IMR-90 (cell line): ENCODE measurements around the gene METTL15. TPM values are rescaled to one million over a fixed set of nuclear protein-coding genes. Genes with fewer than 3 reads are reported as not detected.

Source experiments
- ATAC-seq: fragments of 200-7000 bp; cut with Tn5 transposase; 2 replicates; pipeline ENCODE4 v1.9.1; 2020; ENCODE audit warnings: low read depth, mild to moderate bottlenecking, moderate library complexity
- BruUV-seq: library from RNA; stranded (reverse); fragments of 400-500 nt; replicated peaks from 2 replicates; lab custom pipeline; 2021; lab: Mats Ljungman, UMichigan
- CTCF ChIA-PET: fragments of 300-600 bp; formaldehyde crosslinking; extraction: SDS; loops from one replicate; lab custom pipeline; 2021; ENCODE audit warnings: antibody characterized with exemption; lab: Yijun Ruan, JAX
- POLR2A ChIA-PET: fragments of 300-600 bp; sonication (Branson Sonifier 250); formaldehyde crosslinking; loops from one replicate; lab custom pipeline; 2022; ENCODE audit warnings: antibody characterized with exemption; ENCODE audit not compliant: unreplicated experiment; lab: Charles Lee
- DNase-seq: peaks from one replicate; pipeline ENCODE4 v3.0.0; 2013
- H2AFZ ChIP-seq: replicated peaks from 2 replicates; pipeline ENCODE3; 2013; ENCODE audit warnings: low read length, mild to moderate bottlenecking; ENCODE audit not compliant: poor library complexity
- H2AK5ac ChIP-seq: 2 replicates; pipeline ENCODE4 v1.6.1; 2013; ENCODE audit warnings: low read depth, low read length, inconsistent platforms
- H2AK9ac ChIP-seq: replicated peaks from 2 replicates; pipeline ENCODE3; 2013; ENCODE audit warnings: mild to moderate bottlenecking, low read depth, low read length, moderate library complexity; ENCODE audit not compliant: poor library complexity
- H2BK120ac ChIP-seq: 2 replicates; pipeline ENCODE4 v1.6.1; 2013; ENCODE audit warnings: low read depth, low read length, inconsistent platforms
- H2BK15ac ChIP-seq: 3 replicates; pipeline ENCODE4 v1.6.1; 2013; ENCODE audit warnings: low read depth, low read length, inconsistent platforms
- H2BK20ac ChIP-seq: 2 replicates; pipeline ENCODE4 v1.6.1; 2013; ENCODE audit warnings: low read depth, mild to moderate bottlenecking, inconsistent platforms, low read length, moderate library complexity
- H2BK5ac ChIP-seq: 2 replicates; pipeline ENCODE4 v1.6.1; 2013; ENCODE audit warnings: mild to moderate bottlenecking, low read depth, low read length, inconsistent platforms; ENCODE audit not compliant: poor library complexity, severe bottlenecking
- H3K14ac ChIP-seq: replicated peaks from 2 replicates; pipeline ENCODE4 v1.6.1; 2013; ENCODE audit warnings: low read depth, low read length, inconsistent platforms
- H3K18ac ChIP-seq: 2 replicates; pipeline ENCODE4 v1.6.1; 2013; ENCODE audit warnings: low read depth, low read length, control low read depth
- H3K23ac ChIP-seq: 2 replicates; pipeline ENCODE4 v1.6.1; 2013; ENCODE audit warnings: low read depth, low read length, inconsistent platforms
- H3K27ac ChIP-seq: 2 replicates; pipeline ENCODE4 v1.5.1; 2013; ENCODE audit warnings: mild to moderate bottlenecking, control low read depth, low read length; ENCODE audit not compliant: insufficient read depth
- H3K27me3 ChIP-seq: 2 replicates; pipeline ENCODE4 v1.6.1; 2013; ENCODE audit warnings: low read length; ENCODE audit not compliant: control insufficient read depth, insufficient read depth
- H3K36me3 ChIP-seq: 2 replicates; pipeline ENCODE4 v1.6.1; 2013; ENCODE audit warnings: low read length, mixed read lengths; ENCODE audit not compliant: control insufficient read depth, insufficient read depth
- H3K4ac ChIP-seq: 2 replicates; pipeline ENCODE4 v1.6.1; 2013; ENCODE audit warnings: low read depth, low read length, inconsistent platforms
- H3K4me1 ChIP-seq: 2 replicates; pipeline ENCODE4 v1.6.1; 2013; ENCODE audit warnings: low read length, mixed read lengths; ENCODE audit not compliant: control insufficient read depth, insufficient read depth
- H3K4me2 ChIP-seq: 2 replicates; pipeline ENCODE4 v1.6.1; 2013; ENCODE audit warnings: low read depth, mild to moderate bottlenecking, control low read depth, low read length, moderate library complexity
- H3K4me3 ChIP-seq: 2 replicates; pipeline ENCODE4 v1.5.1; 2013; ENCODE audit warnings: low read depth, mild to moderate bottlenecking, control low read depth, low read length, moderate library complexity; ENCODE audit not compliant: insufficient read depth
- H3K56ac ChIP-seq: 2 replicates; pipeline ENCODE4 v1.6.1; 2013; ENCODE audit warnings: low read length, inconsistent platforms; ENCODE audit not compliant: insufficient read depth; ENCODE audit errors: extremely low read depth
- H3K79me1 ChIP-seq, 2 experiments: 2 replicates each; pipeline ENCODE4 v1.6.1; 2013; ENCODE audit warnings: low read length in 2 of 2, inconsistent platforms in 1 of 2, low read depth in 1 of 2
- H3K9ac ChIP-seq: 2 replicates; pipeline ENCODE4 v1.6.1; 2013; ENCODE audit warnings: low read depth, low read length, control low read depth
- H3K9me1 ChIP-seq: 2 replicates; pipeline ENCODE4 v1.6.1; 2013; ENCODE audit warnings: low read length, inconsistent platforms; ENCODE audit not compliant: insufficient read depth
- H3K9me3 ChIP-seq: 2 replicates; pipeline ENCODE4 v1.6.1; 2013; ENCODE audit warnings: low read length; ENCODE audit not compliant: control insufficient read depth, insufficient read depth
- H4K20me1 ChIP-seq: 2 replicates; pipeline ENCODE4 v1.6.1; 2013; ENCODE audit warnings: low read length, inconsistent platforms; ENCODE audit not compliant: insufficient read depth
- H4K5ac ChIP-seq: 2 replicates; pipeline ENCODE4 v1.6.1; 2013; ENCODE audit warnings: mild to moderate bottlenecking, low read depth, low read length, control low read depth
- H4K8ac ChIP-seq, 2 experiments: 2 replicates each; pipeline ENCODE4 v1.6.1; 2013; ENCODE audit warnings: low read depth in 2 of 2, low read length in 2 of 2, control low read depth in 1 of 2, inconsistent platforms in 1 of 2
- H4K91ac ChIP-seq: 2 replicates; pipeline ENCODE4 v1.6.1; 2013; ENCODE audit warnings: low read depth, low read length, inconsistent platforms; ENCODE audit not compliant: insufficient read depth
- CHD1 ChIP-seq: IDR thresholded peaks from 2 replicates; pipeline ENCODE4 v1.6.1; 2012; ENCODE audit warnings: low read depth, low read length, improper control_type of control experiment
- MAFK ChIP-seq: IDR thresholded peaks from 2 replicates; pipeline ENCODE4 v1.6.1; 2012; ENCODE audit warnings: low read depth, low read length, improper control_type of control experiment
- NFE2L2 ChIP-seq: fragments of 150-350 bp; IDR thresholded peaks from 2 replicates; pipeline ENCODE4 v1.6.1; 2016; ENCODE audit warnings: low read depth, mild to moderate bottlenecking, low read length
- POLR2A ChIP-seq: IDR thresholded peaks from 2 replicates; pipeline ENCODE4 v1.6.1; 2012; ENCODE audit warnings: mild to moderate bottlenecking, low read depth, low read length
- RAD21 ChIP-seq: IDR thresholded peaks from 2 replicates; pipeline ENCODE4 v1.6.1; 2012; ENCODE audit warnings: low read length, improper control_type of control experiment
- RCOR1 ChIP-seq: IDR thresholded peaks from 2 replicates; pipeline ENCODE4 v1.6.1; 2012; ENCODE audit warnings: mild to moderate bottlenecking, low read length, improper control_type of control experiment; ENCODE audit not compliant: insufficient replicate concordance
- RFX5 ChIP-seq: IDR thresholded peaks from 2 replicates; pipeline ENCODE4 v1.8.0; 2012; ENCODE audit warnings: low read depth, mild to moderate bottlenecking, low read length, moderate library complexity
- WGBS, 2 experiments: methylation state at CpG; one replicate each; pipeline versions ENCODE4 v1.1.5 to v1.1.7; 2013; ENCODE audit warnings: missing lambda C conversion rate in 2 of 2; ENCODE audit not compliant: insufficient read length in 1 of 2; ENCODE audit errors: extremely low coverage in 2 of 2; 5-methylcytosine and 5-hydroxymethylcytosine counted together
- dilution Hi-C: fragments of 300-500 bp; cut with HindIII; formaldehyde crosslinking; loops from one replicate; pipeline ENCODE4 v1.14.3; 2018; ENCODE audit warnings: low sequenced_read_pairs; ENCODE audit not compliant: unreplicated experiment
- in situ Hi-C: fragments of 300-500 bp; cut with MboI; formaldehyde crosslinking; loops from 3 replicates; pipeline ENCODE4 v1.14.3; 2019; ENCODE audit warnings: low sequenced_read_pairs, inconsistent platforms, mixed read lengths
- intact Hi-C: fragments of 100-400 bp; cut with micrococcal nuclease; formaldehyde crosslinking; loops from 2 replicates; pipeline ENCODE4 v1.10.0; 2022
- polyA plus RNA-seq, 3 experiments: library from polyadenylated mRNA; depleted of rRNA; stranded (reverse); fragments of >200 nt; gene quantifications; 2 replicates each; pipeline ENCODE4 v1.2.3, GENCODE V29; 2012; ENCODE audit warnings: low replicate concordance in 1 of 3
- total RNA-seq: library from RNA; depleted of rRNA; stranded (reverse); fragments of >200 nt; gene quantifications from 2 replicates; pipeline ENCODE4 v1.2.3, GENCODE V29; 2012
- TF ChIP-seq, protein P1 (sequence below): fragments of 150-350 bp; IDR thresholded peaks from 2 replicates; pipeline ENCODE4 v1.6.1; 2017; ENCODE audit warnings: mild to moderate bottlenecking, antibody characterized with exemption, low read length, low read depth
- TF ChIP-seq, protein P2 (sequence below): conservative IDR thresholded peaks from 2 replicates; pipeline ENCODE4 v1.5.1; 2012; ENCODE audit warnings: mild to moderate bottlenecking, low read depth, low read length, improper control_type of control experiment
- TF ChIP-seq, protein P3 (sequence below): fragments of 150-350 bp; IDR thresholded peaks from 2 replicates; pipeline ENCODE4 v1.6.1; 2016; ENCODE audit warnings: low read depth, mild to moderate bottlenecking, low read length, moderate library complexity, borderline replicate concordance

METTL15 gene
- total and polyA plus RNA-seq, 2 of the 4 experiments (the other 2 are of a cell fraction): 6.5 to 30.5 TPM

DNA sequence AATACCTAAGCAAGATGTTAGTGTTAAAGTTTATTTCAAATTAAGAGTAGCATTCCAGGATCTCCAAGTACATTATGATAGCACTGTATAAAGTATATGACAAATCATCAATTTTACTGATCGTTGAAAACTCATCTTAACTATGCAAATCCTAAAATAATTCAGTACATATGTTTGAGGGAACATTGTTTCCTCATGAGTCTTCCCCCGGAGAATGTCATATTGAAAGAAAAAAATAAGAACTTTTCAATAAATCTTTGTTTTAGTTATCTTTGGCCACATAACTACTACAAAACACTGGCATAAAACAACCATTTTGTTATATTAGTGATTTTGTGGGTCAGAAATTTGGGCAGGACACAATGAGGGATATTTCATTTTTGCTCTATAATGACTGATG is 135.4 kb downstream of the METTL15 start:
- H3K4me1 ChIP-seq: no peaks in the 10 kb centered on the region; the same call in 1 of the 2 replicates
- no peak overlapping the region for H3K23ac ChIP-seq
- H2BK120ac ChIP-seq: no peak overlapping the region
- dilution Hi-C loops (no loop called here), intact Hi-C loops (loop anchor here (10.0 kb wide), 1 partner anchor 1091 kb away; no protein-coding TSS in a partner anchor), in situ Hi-C loops (no loop called here)
- H4K91ac ChIP-seq: no peak overlapping the region
- peak; percentile 14 for DNase-seq
- no peak overlapping the region for H2BK5ac ChIP-seq
- no peak overlapping the region; the same call in 1 of the 2 replicates for H3K4me2 ChIP-seq
- H3K9ac ChIP-seq: no peak overlapping the region
- no peak overlapping the region for H3K4me3 ChIP-seq
- 0 out of 2 replicates have a peak, but pooled peaks have one; percentile 24 for ATAC-seq
- ChIA-PET POLR2A (no interaction called here), CTCF (no interaction called here)
- no peak overlapping the region for H3K14ac ChIP-seq
- no peak overlapping the region for H2AK5ac ChIP-seq
- no peaks in the 10 kb centered on the region for H3K9me3 ChIP-seq
- H4K8ac ChIP-seq: no peak overlapping the region; a peak in 1 of 4 replicates
- no CpG with 5 or more reads among the region's 2 CpGs for WGBS, 2 experiments
- peaks cover 6 to 25% of the 10 kb centered on the region in 2 experiments; a peak in 3 of 4 replicates for H3K79me1 ChIP-seq
- H3K18ac ChIP-seq: no peak overlapping the region
- no peaks in the 10 kb centered on the region for H4K20me1 ChIP-seq
- no peak overlapping the region for H2BK15ac ChIP-seq
- no peak overlapping the region for H3K27ac ChIP-seq
- TF ChIP-seq CHD1: no peak
- TF ChIP-seq, protein P1, sequence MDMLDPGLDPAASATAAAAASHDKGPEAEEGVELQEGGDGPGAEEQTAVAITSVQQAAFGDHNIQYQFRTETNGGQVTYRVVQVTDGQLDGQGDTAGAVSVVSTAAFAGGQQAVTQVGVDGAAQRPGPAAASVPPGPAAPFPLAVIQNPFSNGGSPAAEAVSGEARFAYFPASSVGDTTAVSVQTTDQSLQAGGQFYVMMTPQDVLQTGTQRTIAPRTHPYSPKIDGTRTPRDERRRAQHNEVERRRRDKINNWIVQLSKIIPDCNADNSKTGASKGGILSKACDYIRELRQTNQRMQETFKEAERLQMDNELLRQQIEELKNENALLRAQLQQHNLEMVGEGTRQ: no peak
- TF ChIP-seq NFE2L2: no peak
- no peak for TF ChIP-seq MAFK
- no peak for TF ChIP-seq POLR2A
- TF ChIP-seq, protein P2, sequence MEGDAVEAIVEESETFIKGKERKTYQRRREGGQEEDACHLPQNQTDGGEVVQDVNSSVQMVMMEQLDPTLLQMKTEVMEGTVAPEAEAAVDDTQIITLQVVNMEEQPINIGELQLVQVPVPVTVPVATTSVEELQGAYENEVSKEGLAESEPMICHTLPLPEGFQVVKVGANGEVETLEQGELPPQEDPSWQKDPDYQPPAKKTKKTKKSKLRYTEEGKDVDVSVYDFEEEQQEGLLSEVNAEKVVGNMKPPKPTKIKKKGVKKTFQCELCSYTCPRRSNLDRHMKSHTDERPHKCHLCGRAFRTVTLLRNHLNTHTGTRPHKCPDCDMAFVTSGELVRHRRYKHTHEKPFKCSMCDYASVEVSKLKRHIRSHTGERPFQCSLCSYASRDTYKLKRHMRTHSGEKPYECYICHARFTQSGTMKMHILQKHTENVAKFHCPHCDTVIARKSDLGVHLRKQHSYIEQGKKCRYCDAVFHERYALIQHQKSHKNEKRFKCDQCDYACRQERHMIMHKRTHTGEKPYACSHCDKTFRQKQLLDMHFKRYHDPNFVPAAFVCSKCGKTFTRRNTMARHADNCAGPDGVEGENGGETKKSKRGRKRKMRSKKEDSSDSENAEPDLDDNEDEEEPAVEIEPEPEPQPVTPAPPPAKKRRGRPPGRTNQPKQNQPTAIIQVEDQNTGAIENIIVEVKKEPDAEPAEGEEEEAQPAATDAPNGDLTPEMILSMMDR: no peak
- TF ChIP-seq, protein P3, sequence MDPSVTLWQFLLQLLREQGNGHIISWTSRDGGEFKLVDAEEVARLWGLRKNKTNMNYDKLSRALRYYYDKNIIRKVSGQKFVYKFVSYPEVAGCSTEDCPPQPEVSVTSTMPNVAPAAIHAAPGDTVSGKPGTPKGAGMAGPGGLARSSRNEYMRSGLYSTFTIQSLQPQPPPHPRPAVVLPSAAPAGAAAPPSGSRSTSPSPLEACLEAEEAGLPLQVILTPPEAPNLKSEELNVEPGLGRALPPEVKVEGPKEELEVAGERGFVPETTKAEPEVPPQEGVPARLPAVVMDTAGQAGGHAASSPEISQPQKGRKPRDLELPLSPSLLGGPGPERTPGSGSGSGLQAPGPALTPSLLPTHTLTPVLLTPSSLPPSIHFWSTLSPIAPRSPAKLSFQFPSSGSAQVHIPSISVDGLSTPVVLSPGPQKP: no peak
- TF ChIP-seq RAD21: no peak
- no peak for TF ChIP-seq RCOR1
- TF ChIP-seq RFX5: no peak
- no peaks in the 10 kb centered on the region for H3K27me3 ChIP-seq
- H3K36me3 ChIP-seq: no peaks in the 10 kb centered on the region
- H3K56ac ChIP-seq: no peak overlapping the region
- BruUV-seq: no TSS peak
- no peak overlapping the region for H2AK9ac ChIP-seq
- no peak overlapping the region for H2BK20ac ChIP-seq
- H2AFZ ChIP-seq: no peak overlapping the region
- H4K5ac ChIP-seq: no peak overlapping the region
- no peak overlapping the region for H3K4ac ChIP-seq
- H3K9me1 ChIP-seq: peaks cover 2% of the 10 kb centered on the region
